HUES48 (cell line): ENCODE data around the gene KRTAP9-3.
"Not testable (repeated sequence)": the region's sequence is repeated elsewhere in the genome, so short reads cannot be mapped to it uniquely, and the experiment has no call there.

ENCODE experiments used
- H3K27ac ChIP-seq: one replicate; pipeline ENCODE4 v1.7.0; 2013; ENCODE audit warnings: low read depth, low read length, inconsistent platforms
- H3K27me3 ChIP-seq: 2 replicates; pipeline ENCODE4 v1.6.1; 2013; ENCODE audit warnings: mild to moderate bottlenecking, low read length; ENCODE audit not compliant: control insufficient read depth, insufficient read depth
- H3K36me3 ChIP-seq: 2 replicates; pipeline ENCODE4 v1.6.1; 2013; ENCODE audit warnings: low read length; ENCODE audit not compliant: control insufficient read depth, insufficient read depth
- H3K4me1 ChIP-seq: 2 replicates; pipeline ENCODE4 v1.6.1; 2013; ENCODE audit warnings: mild to moderate bottlenecking, low read length; ENCODE audit not compliant: control insufficient read depth, insufficient read depth
- H3K4me3 ChIP-seq: 2 replicates; pipeline ENCODE4 v1.5.1; 2013; ENCODE audit warnings: mild to moderate bottlenecking, low read depth, low read length
- H3K9ac ChIP-seq: 2 replicates; pipeline ENCODE4 v1.6.1; 2013; ENCODE audit warnings: mild to moderate bottlenecking, low read depth, low read length, moderate library complexity
- H3K9me3 ChIP-seq: 2 replicates; pipeline ENCODE4 v1.6.1; 2013; ENCODE audit warnings: low read length; ENCODE audit not compliant: control insufficient read depth, insufficient read depth

Gene KRTAP9-3

DNA sequence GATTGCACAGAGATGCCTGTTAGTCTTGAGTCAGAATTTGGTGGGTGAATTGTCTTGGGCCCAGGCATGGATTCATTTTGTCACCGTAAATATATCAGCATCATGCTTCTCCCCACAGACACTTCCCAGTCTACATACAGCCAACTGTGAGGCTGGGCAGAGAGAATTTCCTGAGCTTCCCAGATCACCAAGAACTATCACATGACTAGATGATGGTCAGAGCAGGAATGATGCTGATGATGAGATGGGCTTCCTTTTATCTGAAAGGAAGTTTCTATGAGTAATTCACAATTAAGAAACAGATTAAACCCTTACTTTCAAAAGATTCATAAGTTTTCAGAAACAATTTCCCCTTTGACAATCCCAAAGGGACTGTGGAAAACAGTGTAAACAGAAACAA lies 22.6 kb downstream of the KRTAP9-3 start:
- Histone ChIP-seq H3K4me3 (no peak overlapping the region), H3K9ac (no peak overlapping the region), H3K4me1 (no peaks in the 10 kb centered on the region), H3K27me3 (no peaks in the 10 kb centered on the region), H3K9me3 (no peaks in the 10 kb centered on the region), H3K27ac (no peak overlapping the region), H3K36me3 (no peaks in the 10 kb centered on the region)

DNA sequence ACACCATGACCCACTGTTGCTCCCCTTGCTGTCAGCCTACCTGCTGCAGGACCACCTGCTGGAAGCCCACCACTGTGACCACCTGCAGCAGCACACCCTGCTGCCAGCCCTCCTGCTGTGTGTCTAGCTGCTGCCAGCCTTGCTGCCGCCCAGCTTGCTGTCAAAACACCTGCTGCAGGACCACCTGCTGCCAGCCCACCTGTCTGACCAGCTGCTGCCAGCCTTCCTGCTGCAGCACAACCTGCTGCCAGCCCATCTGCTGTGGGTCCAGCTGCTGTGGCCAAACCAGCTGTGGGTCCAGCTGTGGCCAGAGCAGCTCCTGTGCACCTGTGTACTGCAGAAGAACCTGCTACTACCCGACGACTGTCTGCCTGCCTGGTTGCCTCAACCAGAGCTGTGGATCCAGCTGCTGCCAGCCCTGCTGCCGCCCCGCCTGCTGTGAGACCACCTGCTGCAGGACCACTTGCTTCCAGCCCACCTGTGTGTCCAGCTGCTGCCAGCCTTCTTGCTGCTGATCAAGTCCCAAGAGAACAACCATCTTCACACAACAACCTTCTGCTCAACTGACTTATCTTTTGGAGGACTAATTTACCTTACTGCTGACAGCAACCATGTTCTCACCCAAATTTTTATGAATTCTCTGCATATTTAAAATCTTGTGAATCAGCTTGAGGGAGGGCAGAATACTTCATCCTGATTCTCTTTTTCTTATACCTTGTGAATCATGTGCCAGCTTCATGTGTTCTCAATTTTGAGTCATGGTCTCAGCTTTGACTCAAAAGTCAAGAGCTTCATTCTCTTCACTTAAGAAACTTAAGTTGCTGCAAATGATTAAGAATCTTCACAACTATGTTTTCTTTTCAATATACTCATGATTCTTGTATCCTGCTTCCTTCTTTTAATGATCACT lies 23.4 kb downstream of the KRTAP9-3 start, which contains the start of gene KRTAP9-9:
KRTAP9-9 (plus strand) TSS at position 4 of the 910 bp plus-strand sequence.
- H3K4me3 ChIP-seq, H3K4me1 ChIP-seq, H3K9me3 ChIP-seq, H3K27ac ChIP-seq, H3K27me3 ChIP-seq, H3K9ac ChIP-seq, H3K36me3 ChIP-seq: not testable (repeated sequence)

DNA sequence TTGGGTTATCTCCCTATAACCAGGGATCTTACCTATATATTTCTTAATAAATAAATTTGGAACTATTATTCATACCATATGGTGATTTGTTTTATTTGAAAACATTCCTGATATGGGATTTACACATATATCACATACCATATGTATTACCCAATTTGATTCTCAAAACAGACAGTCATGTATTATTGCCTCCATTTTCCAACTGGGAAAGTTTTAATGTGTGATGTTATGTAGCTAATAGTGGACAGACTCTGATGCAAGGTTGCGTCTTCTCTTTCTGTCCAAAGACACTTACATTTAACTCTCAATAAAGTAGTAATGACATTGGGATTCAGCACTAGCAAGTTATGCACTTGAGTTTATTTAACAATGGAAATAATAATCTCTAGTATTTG lies 24.0 kb downstream of the KRTAP9-3 start:
- no peaks in the 10 kb centered on the region for H3K27me3 ChIP-seq
- no peaks in the 10 kb centered on the region for H3K36me3 ChIP-seq
- no peak overlapping the region for H3K9ac ChIP-seq
- H3K9me3 ChIP-seq: no peaks in the 10 kb centered on the region
- no peak overlapping the region for H3K27ac ChIP-seq
- no peak overlapping the region for H3K4me3 ChIP-seq
- no peaks in the 10 kb centered on the region for H3K4me1 ChIP-seq

DNA sequence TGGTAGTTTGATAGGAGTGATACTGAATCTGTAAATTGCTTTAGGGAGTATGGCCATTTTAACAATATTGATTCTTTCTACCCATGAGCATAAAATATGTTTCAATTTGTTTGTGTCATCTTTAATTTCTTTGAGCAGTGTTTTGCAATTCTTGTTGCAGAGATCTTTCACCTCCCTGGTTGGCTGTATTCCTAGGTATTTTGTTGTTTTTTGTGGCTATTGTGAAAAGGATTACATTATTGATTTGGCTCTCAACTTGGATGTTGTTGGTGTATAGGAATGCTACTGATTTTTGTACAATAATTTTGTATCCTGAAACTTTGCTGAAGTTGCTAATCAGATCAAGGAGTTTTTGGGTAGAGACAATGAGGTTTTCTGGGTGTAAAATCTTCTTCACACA lies 26.2 kb downstream of the KRTAP9-3 start:
- H3K27ac ChIP-seq: no peak overlapping the region
- H3K9me3 ChIP-seq: no peaks in the 10 kb centered on the region
- no peaks in the 10 kb centered on the region for H3K4me1 ChIP-seq
- H3K36me3 ChIP-seq: no peaks in the 10 kb centered on the region
- no peak overlapping the region for H3K9ac ChIP-seq
- H3K27me3 ChIP-seq: no peaks in the 10 kb centered on the region
- H3K4me3 ChIP-seq: no peak overlapping the region

DNA sequence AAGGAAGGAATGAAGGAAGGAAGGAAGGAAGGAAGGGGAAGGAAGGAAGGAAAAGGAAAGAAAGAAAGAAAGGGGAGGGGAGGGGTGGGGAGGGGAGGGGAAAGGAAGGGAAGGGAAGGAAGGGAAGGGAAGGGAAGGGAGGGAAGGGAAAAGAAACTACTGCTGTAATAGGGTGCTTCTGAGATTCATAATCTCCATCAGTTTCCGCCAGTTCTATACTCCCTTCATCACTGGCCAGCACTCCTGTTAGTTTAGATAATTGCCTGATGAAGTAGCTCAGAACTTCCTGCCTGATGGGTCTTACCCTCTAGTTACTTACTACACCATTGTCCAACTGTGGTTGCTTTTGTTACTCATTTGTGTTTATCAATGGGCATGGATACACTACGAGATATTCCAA lies 31.0 kb downstream of the KRTAP9-3 start:
- Histone ChIP-seq H3K9ac (no peak overlapping the region), H3K4me1 (no peaks in the 10 kb centered on the region), H3K4me3 (no peak overlapping the region), H3K36me3 (no peaks in the 10 kb centered on the region), H3K9me3 (no peaks in the 10 kb centered on the region), H3K27me3 (no peaks in the 10 kb centered on the region), H3K27ac (no peak overlapping the region)

DNA sequence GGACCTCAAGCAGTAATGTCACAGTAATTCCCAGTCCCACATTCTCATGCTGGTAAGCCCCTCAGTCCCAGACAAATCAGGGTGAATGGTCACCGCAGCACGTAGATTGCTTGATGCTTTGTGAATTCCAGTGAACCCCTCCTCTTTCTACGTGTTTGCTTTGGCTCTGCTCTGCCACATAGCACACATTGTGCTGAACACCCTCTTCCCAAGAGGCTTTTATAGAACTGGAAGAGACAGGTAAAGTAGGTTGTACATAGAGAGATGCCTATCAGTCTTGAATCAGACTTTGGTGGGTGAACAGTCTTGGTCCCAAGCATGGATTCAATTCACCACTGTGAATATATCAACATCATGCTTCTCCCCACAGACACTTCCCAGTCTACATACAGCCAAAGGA lies 32.4 kb downstream of the KRTAP9-3 start:
- Histone ChIP-seq H3K9me3 (no peaks in the 10 kb centered on the region), H3K4me3 (no peak overlapping the region), H3K9ac (no peak overlapping the region), H3K36me3 (no peaks in the 10 kb centered on the region), H3K27me3 (no peaks in the 10 kb centered on the region), H3K27ac (no peak overlapping the region), H3K4me1 (no peaks in the 10 kb centered on the region)

DNA sequence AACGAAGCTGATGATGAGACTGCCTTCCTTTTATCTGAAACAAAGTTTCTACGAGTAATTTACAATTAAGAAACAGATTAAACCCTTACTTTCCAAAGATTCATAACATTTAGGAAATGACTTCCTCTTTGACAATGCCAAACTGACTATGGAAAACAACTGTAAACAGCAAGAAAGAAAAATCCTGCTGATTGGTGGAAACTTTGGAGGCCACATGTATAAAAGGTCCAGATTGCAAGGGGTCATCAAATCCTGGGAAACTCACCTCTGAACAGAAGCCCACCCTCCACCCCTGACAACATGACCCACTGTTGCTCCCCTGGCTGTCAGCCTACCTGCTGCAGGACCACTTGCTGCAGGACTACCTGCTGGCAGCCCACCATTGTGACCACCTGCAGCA lies 32.8 kb downstream of the KRTAP9-3 start, which contains the start of gene KRTAP9-6:
KRTAP9-6 (plus strand) TSS at position 301 of the 400 bp plus-strand sequence; CDS start at position 301, 0 bp downstream.
- no peaks in the 10 kb centered on the region for H3K36me3 ChIP-seq

DNA sequence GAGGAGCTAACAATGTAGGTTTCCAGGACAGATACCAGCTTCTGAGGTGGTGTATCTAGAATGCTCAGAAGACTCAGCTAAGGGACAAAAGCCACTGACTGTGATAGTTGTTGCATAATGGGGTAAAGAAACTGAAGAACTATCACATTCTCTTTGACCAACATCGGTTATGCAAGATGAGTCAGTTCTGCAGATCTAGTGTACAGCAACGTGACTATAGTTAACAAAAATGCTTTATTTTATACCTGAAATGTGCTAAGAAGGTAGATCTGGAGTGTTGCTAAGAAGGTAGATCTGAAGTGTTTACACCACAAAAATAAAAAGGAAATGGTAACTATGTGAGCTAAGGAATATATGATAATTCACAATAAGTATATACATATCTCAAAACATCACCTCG lies 35.5 kb downstream of the KRTAP9-3 start:
- H3K9ac ChIP-seq: no peak overlapping the region
- no peaks in the 10 kb centered on the region for H3K4me1 ChIP-seq
- H3K4me3 ChIP-seq: no peak overlapping the region
- no peak overlapping the region for H3K27ac ChIP-seq
- no peaks in the 10 kb centered on the region for H3K27me3 ChIP-seq
- no peaks in the 10 kb centered on the region for H3K9me3 ChIP-seq
- H3K36me3 ChIP-seq: no peaks in the 10 kb centered on the region

More for the DNA sequence above, 32.8 kb downstream of the KRTAP9-3 start, which contains the start of gene KRTAP9-6:
- Histone ChIP-seq H3K27me3 (no peaks in the 10 kb centered on the region), H3K4me1 (no peaks in the 10 kb centered on the region), H3K9ac (no peak within 1 kb of the TSS), H3K4me3 (no peak within 1 kb of the TSS), H3K27ac (no peak within 1 kb of the TSS), H3K9me3 (no peaks in the 10 kb centered on the region)

DNA sequence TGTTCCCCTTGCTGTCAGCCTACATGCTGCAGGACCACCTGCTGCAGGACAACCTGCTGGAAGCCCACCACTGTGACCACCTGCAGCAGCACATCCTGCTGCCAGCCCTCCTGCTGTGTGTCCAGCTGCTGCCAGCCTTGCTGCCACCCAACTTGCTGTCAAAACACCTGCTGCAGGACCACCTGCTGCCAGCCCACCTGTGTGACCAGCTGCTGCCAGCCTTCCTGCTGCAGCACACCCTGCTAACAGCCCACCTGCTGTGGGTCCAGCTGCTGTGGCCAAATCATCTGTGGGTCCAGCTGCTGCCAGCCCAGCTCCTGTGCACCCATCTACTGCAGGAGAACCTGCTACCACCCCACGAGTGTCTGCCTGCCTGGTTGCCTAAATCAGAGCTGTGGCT lies 39.1 kb downstream of the KRTAP9-3 start:
- H3K27ac ChIP-seq, H3K36me3 ChIP-seq, H3K9ac ChIP-seq, H3K4me3 ChIP-seq, H3K4me1 ChIP-seq, H3K27me3 ChIP-seq, H3K9me3 ChIP-seq: not testable (repeated sequence)

DNA sequence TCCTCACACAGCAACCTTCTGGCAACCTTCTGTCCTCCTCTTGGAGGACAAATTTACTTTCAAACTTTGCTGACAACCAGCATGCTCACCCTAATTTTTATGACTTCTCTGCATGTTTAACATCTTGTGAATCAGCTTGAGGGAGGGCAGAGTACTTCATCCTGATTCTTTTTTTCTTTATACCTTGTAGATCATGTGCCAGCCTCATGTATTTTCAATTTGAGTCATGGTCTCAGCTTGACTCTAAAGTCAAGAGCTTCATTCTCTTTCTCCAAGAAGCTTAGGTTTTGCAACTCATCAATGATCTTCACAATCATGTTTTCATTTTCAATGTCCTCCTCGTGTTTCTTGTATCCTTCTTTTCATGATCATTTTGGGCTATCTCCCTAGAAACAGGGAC lies 39.6 kb downstream of the KRTAP9-3 start:
- Histone ChIP-seq H3K36me3 (no peaks in the 10 kb centered on the region), H3K27ac (no peak overlapping the region), H3K27me3 (no peaks in the 10 kb centered on the region), H3K9ac (no peak overlapping the region), H3K4me3 (no peak overlapping the region), H3K4me1 (no peaks in the 10 kb centered on the region), H3K9me3 (no peaks in the 10 kb centered on the region)

DNA sequence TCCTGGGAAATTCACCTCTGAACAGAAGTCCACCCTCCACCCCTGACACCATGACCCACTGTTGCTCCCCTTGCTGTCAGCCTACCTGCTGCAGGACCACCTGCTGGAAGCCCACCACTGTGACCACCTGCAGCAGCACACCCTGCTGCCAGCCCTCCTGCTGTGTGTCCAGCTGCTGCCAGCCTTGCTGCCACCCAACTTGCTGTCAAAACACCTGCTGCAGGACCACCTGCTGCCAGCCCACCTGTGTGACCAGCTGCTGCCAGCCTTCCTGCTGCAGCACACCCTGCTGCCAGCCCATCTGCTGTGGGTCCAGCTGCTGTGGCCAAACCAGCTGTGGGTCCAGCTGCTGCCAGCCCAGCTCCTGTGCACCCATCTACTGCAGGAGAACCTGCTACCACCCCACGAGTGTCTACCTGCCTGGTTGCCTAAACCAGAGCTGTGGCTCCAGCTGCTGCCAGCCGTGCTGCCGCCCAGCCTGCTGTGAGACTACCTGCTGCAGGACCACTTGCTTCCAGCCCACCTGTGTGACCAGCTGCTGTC lies 43.5 kb downstream of the KRTAP9-3 start, which contains the start of gene KRTAP9-7:
KRTAP9-7 (plus strand) TSS at position 51 of the 543 bp plus-strand sequence; CDS start at position 51, 0 bp downstream.
- not testable (repeated sequence) for H3K36me3 ChIP-seq, H3K9me3 ChIP-seq, H3K27ac ChIP-seq, H3K27me3 ChIP-seq, H3K4me3 ChIP-seq, H3K9ac ChIP-seq, H3K4me1 ChIP-seq
